ENCODE results near the gene KCTD5. TPM values are rescaled to one million over a fixed set of nuclear protein-coding genes. Genes with fewer than 3 reads are reported as not detected.

KCTD5 gene
- total RNA-seq, 1 experiment from 2014 or later: 27.8 TPM

DNA sequence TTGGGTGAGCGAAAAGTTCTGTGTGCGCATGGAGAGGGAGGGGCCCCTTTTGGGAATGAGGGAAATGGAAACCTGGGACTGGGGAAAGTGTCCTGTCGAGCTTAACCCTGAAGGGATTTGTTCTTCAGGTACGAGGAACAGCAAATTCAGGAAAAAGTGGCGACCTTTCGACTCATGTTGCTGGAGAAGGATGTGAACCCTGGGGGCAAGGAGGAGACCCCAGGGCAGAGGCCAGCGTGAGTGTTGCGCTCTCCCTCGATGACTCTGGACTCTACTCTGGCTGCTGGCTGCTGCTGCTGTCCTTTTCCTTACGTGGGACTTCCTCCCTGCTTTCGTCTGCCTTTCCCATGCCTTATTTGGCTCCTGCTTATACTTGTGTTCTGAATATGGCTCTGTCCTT lies 75.0 kb downstream of the KCTD5 start:
- DNase-seq (ENCODE audit: low spot score) (no peak), ATAC-seq (no peak)
- CTCF ChIA-PET: no interaction called here
- Mint-ChIP-seq H3K9me3 (peaks cover 32% of the 10 kb centered on the region), H3K4me1 (peaks cover 25% of the 10 kb centered on the region), H3K27ac (peak overlapping the region; percentile 18; the same call in 1 of the 2 replicates), H3K27me3 (ENCODE audit: low read depth) (no peaks in the 10 kb centered on the region), H3K4me3 (no peak overlapping the region), H3K36me3 (peaks cover 86% of the 10 kb centered on the region)
- POLR2A ChIA-PET: no interaction called here
- no peak for TF ChIP-seq GABPB1 (CRISPR knock-in tag; IDR thresholded peaks at IDR 0.05)
- no peak for TF ChIP-seq AR (CRISPR knock-in tag; IDR thresholded peaks at IDR 0.05)
- no peak for TF ChIP-seq RELA (CRISPR knock-in tag; IDR thresholded peaks at IDR 0.05; ENCODE audit: borderline replicate concordance)
- no peak for TF ChIP-seq NR3C1 (CRISPR knock-in tag; conservative IDR thresholded peaks at IDR 0.05; ENCODE audit: low read depth)
- no peak for TF ChIP-seq TCF7 (CRISPR knock-in tag; IDR thresholded peaks at IDR 0.05; ENCODE audit: low read depth)
- TF ChIP-seq E2F4 (CRISPR knock-in tag; IDR thresholded peaks at IDR 0.05; ENCODE audit: borderline replicate concordance, low read depth): no peak
- TF ChIP-seq ZNF423 (CRISPR knock-in tag; IDR thresholded peaks at IDR 0.05): no peak
- TF ChIP-seq SOX15 (CRISPR knock-in tag; IDR thresholded peaks at IDR 0.05): no peak
- TF ChIP-seq JUN (CRISPR knock-in tag; IDR thresholded peaks at IDR 0.05): no peak

Other genes with a start within 250 kb of the KCTD5 start
- gene TEDC2, start 222.4 kb upstream of the KCTD5 start, total RNA-seq (2021): 51.7 to 61.6 TPM (median 51.9 TPM) in 3 replicates
- gene NTN3, start 211.2 kb upstream of the KCTD5 start, total RNA-seq (2021): 0.82 to 0.92 TPM (median 0.89 TPM) in 3 replicates
- gene TBC1D24, start 207.4 kb upstream of the KCTD5 start, total RNA-seq (2021): 17.3 to 21.0 TPM (median 17.8 TPM) in 3 replicates
- 193 to 212 TPM (median 193 TPM) in 3 replicates for gene ATP6V0C, start 168.6 kb upstream of the KCTD5 start, total RNA-seq (2021)
- 60.1 to 70.9 TPM (median 60.3 TPM) in 3 replicates for gene AMDHD2, start 162.2 kb upstream of the KCTD5 start, total RNA-seq (2021)
- gene CEMP1, start 151.1 kb upstream of the KCTD5 start, total RNA-seq (2021): 0.14 to 0.32 TPM (median 0.15 TPM) in 3 replicates
- 25.4 to 31.4 TPM (median 29.6 TPM) in 3 replicates for gene PDPK1, start 144.5 kb upstream of the KCTD5 start, total RNA-seq (2021)
- gene PRSS27, start 37.7 kb downstream of the KCTD5 start, total RNA-seq (2021): 5.1 to 5.4 TPM (median 5.1 TPM) in 3 replicates
- gene SRRM2, start 70.1 kb downstream of the KCTD5 start, total RNA-seq (2021): 769 to 823 TPM (median 815 TPM) in 3 replicates
- 252 to 267 TPM (median 267 TPM) in 3 replicates for gene ELOB, start 94.8 kb downstream of the KCTD5 start, total RNA-seq (2021)
- 0.18 to 0.44 TPM (median 0.24 TPM) in 3 replicates for gene PRSS33, start 105.0 kb downstream of the KCTD5 start, total RNA-seq (2021)
- gene PRSS41, start 115.9 kb downstream of the KCTD5 start, total RNA-seq (2021): not detected in 3 replicates
- 1.2 to 1.5 TPM (median 1.4 TPM) in 3 replicates for gene PRSS21, start 134.7 kb downstream of the KCTD5 start, total RNA-seq (2021)
- not detected in 3 replicates for gene ZG16B, start 147.8 kb downstream of the KCTD5 start, total RNA-seq (2021)
- 2.3 to 3.9 TPM (median 3.0 TPM) in 3 replicates for gene PRSS22, start 175.6 kb downstream of the KCTD5 start, total RNA-seq (2021)
- gene FLYWCH2, start 200.7 kb downstream of the KCTD5 start, total RNA-seq (2021): 19.7 to 25.0 TPM (median 20.7 TPM) in 3 replicates
- gene FLYWCH1, start 229.4 kb downstream of the KCTD5 start, total RNA-seq (2021): 27.2 to 34.2 TPM (median 32.6 TPM) in 3 replicates